DND-41 (cell line): ENCODE data around the gene MAN2A1.
A peak's percentile ranks its signal among the peaks of the same experiment; 100 is the strongest.

Source experiments
- ATAC-seq: fragments of 200-7000 bp; cut with Tn5 transposase; 3 replicates; pipeline ENCODE4 v1.9.1; 2021; ENCODE audit warnings: low read depth; ENCODE audit not compliant: insufficient read depth
- DNase-seq: peaks from one replicate; pipeline ENCODE4 v3.0.0-alpha.2; 2020
- H2AFZ ChIP-seq: 2 replicates; pipeline ENCODE4 v1.6.0; 2012; ENCODE audit warnings: low read depth, low read length
- H3K27ac ChIP-seq: 2 replicates; pipeline ENCODE4 v1.5.1; 2012; ENCODE audit warnings: low read length, inconsistent platforms
- H3K27me3 ChIP-seq: fragments of 200-600 bp; sonication (generic); 2 replicates; pipeline ENCODE4 v1.6.0; 2012; ENCODE audit warnings: low read length, mild to moderate bottlenecking, inconsistent platforms; ENCODE audit not compliant: insufficient read depth, poor library complexity
- H3K36me3 ChIP-seq: 2 replicates; pipeline ENCODE4 v1.5.1; 2012; ENCODE audit warnings: low read length, inconsistent platforms; ENCODE audit not compliant: insufficient read depth
- H3K4me1 ChIP-seq: 2 replicates; pipeline ENCODE4 v1.5.1; 2012; ENCODE audit warnings: mild to moderate bottlenecking, low read length; ENCODE audit not compliant: insufficient read depth
- H3K4me2 ChIP-seq: 2 replicates; pipeline ENCODE4 v1.6.0; 2012; ENCODE audit warnings: mild to moderate bottlenecking, moderate library complexity, low read length, inconsistent platforms; ENCODE audit not compliant: insufficient read depth
- H3K4me3 ChIP-seq, 2 experiments: fragments of 200-600 bp in 1 of 2; shearing (Covaris generic) in 1 of 2; 2 replicates each; pipeline ENCODE4 v1.5.1; 2012 to 2016; ENCODE audit warnings: inconsistent platforms in 2 of 2, low read length in 2 of 2, mild to moderate bottlenecking in 2 of 2, low read depth in 1 of 2, moderate library complexity in 1 of 2
- H3K79me2 ChIP-seq: 2 replicates; pipeline ENCODE4 v1.6.0; 2012; ENCODE audit warnings: low read length, inconsistent platforms; ENCODE audit not compliant: insufficient read depth
- H3K9ac ChIP-seq: 2 replicates; pipeline ENCODE4 v1.6.0; 2012; ENCODE audit warnings: low read depth, mild to moderate bottlenecking, inconsistent platforms, low read length, moderate library complexity
- H3K9me3 ChIP-seq: 2 replicates; pipeline ENCODE4 v1.5.1; 2012; ENCODE audit warnings: low read length, moderate library complexity, mild to moderate bottlenecking, inconsistent platforms; ENCODE audit not compliant: insufficient read depth, severe bottlenecking
- H4K20me1 ChIP-seq: 2 replicates; pipeline ENCODE4 v1.6.0; 2012; ENCODE audit warnings: low read length; ENCODE audit not compliant: insufficient read depth
- EZH2 ChIP-seq: IDR thresholded peaks from 3 replicates; pipeline ENCODE4 v1.6.1; 2012; ENCODE audit warnings: borderline replicate concordance, low read depth, mild to moderate bottlenecking, moderate library complexity, low read length, inconsistent platforms; ENCODE audit not compliant: severe bottlenecking
- TF ChIP-seq, protein P1 (sequence below): IDR thresholded peaks from 2 replicates; pipeline ENCODE4 v1.5.1; 2012; ENCODE audit warnings: borderline replicate concordance, low read length, moderate library complexity, mild to moderate bottlenecking; ENCODE audit not compliant: poor library complexity, severe bottlenecking; ENCODE audit errors: extremely low read depth

The MAN2A1 gene

DNA sequence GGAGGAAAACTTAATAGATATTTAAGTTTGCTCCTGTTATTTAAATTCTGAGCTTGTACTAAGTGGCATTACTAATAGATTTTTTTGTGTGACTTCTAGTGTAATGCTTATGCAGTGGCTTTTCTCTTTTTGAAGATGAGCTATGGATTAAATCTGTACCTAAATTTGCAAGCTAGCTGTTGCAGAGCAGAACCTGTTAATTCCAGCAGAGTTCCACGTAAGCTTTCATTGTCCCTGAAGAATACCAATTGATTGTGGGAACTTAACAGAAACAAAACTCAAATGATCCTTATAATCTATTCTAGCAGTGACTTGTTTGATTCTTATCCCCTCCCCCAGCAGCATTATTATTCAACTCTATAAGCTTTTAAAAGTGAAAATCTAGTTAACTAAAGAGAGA, 51.7 kb downstream of the MAN2A1 start:
- Histone ChIP-seq H3K79me2 (peaks cover 66% of the 10 kb centered on the region), H2AFZ (no peak overlapping the region), H4K20me1 (peaks cover 10% of the 10 kb centered on the region; the same call in 1 of the 2 replicates), H3K4me2 (no peak overlapping the region), H3K9me3 (no peaks in the 10 kb centered on the region), H3K27ac (no peak overlapping the region), H3K36me3 (peaks cover 39% of the 10 kb centered on the region), H3K27me3 (no peaks in the 10 kb centered on the region), H3K4me1 (no peaks in the 10 kb centered on the region), H3K4me3 (no peak overlapping the region), H3K9ac (no peak overlapping the region)
- no peak for DNase-seq
- TF ChIP-seq, protein P1, sequence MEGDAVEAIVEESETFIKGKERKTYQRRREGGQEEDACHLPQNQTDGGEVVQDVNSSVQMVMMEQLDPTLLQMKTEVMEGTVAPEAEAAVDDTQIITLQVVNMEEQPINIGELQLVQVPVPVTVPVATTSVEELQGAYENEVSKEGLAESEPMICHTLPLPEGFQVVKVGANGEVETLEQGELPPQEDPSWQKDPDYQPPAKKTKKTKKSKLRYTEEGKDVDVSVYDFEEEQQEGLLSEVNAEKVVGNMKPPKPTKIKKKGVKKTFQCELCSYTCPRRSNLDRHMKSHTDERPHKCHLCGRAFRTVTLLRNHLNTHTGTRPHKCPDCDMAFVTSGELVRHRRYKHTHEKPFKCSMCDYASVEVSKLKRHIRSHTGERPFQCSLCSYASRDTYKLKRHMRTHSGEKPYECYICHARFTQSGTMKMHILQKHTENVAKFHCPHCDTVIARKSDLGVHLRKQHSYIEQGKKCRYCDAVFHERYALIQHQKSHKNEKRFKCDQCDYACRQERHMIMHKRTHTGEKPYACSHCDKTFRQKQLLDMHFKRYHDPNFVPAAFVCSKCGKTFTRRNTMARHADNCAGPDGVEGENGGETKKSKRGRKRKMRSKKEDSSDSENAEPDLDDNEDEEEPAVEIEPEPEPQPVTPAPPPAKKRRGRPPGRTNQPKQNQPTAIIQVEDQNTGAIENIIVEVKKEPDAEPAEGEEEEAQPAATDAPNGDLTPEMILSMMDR: no peak
- TF ChIP-seq EZH2: no peak
- ATAC-seq: no peak

DNA sequence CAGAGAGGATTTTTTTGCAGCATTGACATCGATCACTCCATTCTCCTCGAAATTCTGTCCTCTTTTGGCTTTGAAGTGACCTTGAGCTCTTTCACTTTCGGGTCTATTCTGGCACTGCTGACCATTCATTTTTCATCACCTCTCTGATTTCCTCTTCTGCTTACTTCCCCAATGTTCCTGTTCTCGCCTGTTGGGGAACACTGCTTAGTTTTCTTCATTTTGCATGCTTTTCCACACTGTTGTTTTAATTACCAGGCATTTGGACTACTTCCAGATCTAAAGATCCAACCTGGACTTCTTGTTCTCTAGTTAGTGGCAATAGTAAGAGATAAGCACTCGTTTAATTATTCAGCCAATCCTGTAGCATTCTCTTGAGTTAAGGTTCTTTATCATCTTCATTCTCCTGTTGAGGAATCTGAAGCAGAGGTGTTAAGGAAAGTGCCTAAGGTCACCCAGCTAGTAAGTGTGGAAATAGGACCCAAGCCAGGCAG, 53.4 kb downstream of the MAN2A1 start:
- no peaks in the 10 kb centered on the region for H3K4me1 ChIP-seq
- H3K4me2 ChIP-seq: no peak overlapping the region
- H3K9me3 ChIP-seq: no peaks in the 10 kb centered on the region
- DNase-seq: no peak
- H3K36me3 ChIP-seq: peaks cover 35% of the 10 kb centered on the region
- H3K79me2 ChIP-seq: peaks cover 63% of the 10 kb centered on the region
- H3K27me3 ChIP-seq: no peaks in the 10 kb centered on the region
- H3K9ac ChIP-seq: no peak overlapping the region
- H4K20me1 ChIP-seq: peaks cover 10% of the 10 kb centered on the region; the same call in 1 of the 2 replicates
- H2AFZ ChIP-seq: no peak overlapping the region
- TF ChIP-seq, protein P1: no peak
- no peak for ATAC-seq
- no peak overlapping the region for H3K4me3 ChIP-seq
- no peak overlapping the region for H3K27ac ChIP-seq

DNA sequence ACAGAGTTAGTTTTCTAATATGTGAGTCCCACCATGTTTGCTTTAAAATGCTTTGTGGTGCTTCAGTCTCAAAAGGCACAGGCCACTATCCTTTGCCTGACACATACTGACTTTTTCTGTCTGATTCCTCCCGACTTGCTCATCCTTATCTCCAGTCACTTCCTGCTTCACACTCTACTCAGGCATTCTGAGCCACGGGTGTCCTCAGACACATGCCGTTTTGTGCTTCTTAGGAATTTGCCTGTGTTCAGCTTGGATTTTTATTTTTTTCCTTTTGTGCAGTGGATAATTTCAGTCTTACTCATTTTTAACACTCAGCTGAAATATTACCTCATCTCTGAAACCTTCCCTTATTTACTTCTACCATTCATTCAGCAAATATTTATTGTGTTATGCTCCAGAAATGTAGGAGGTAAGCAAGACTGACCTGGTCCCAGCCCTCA, 54.1 kb downstream of the MAN2A1 start:
- Histone ChIP-seq H3K4me1 (no peaks in the 10 kb centered on the region), H3K4me2 (no peak overlapping the region), H3K27ac (peak overlapping the region; percentile 28; the same call in 1 of the 2 replicates)

More for the DNA sequence above, 54.1 kb downstream of the MAN2A1 start:
- H3K36me3 ChIP-seq: peaks cover 30% of the 10 kb centered on the region
- peaks cover 10% of the 10 kb centered on the region; the same call in 1 of the 2 replicates for H4K20me1 ChIP-seq
- no peaks in the 10 kb centered on the region for H3K27me3 ChIP-seq
- no peak overlapping the region for H2AFZ ChIP-seq
- no peak overlapping the region for H3K4me3 ChIP-seq
- H3K79me2 ChIP-seq: peaks cover 62% of the 10 kb centered on the region
- DNase-seq (no peak), ATAC-seq (no peak)
- H3K9me3 ChIP-seq: no peaks in the 10 kb centered on the region
- no peak overlapping the region for H3K9ac ChIP-seq
- TF ChIP-seq, protein P1: no peak
- no peak for TF ChIP-seq EZH2
